Neural cell (in vitro differentiated cells): ENCODE data around the gene CLSTN3. TPM values are rescaled to one million over a fixed set of nuclear protein-coding genes. Genes with fewer than 3 reads are reported as not detected.

Source experiments
- H2AFZ ChIP-seq: fragments of 200-600, 300-800 bp; sonication (generic), shearing (Covaris generic); 2 replicates; pipeline ENCODE4 v1.6.0; 2014; ENCODE audit warnings: low read depth, mild to moderate bottlenecking, antibody characterized with exemption, low read length, moderate library complexity
- H3F3A ChIP-seq: fragments of 200-600 bp; shearing (Covaris generic); 2 replicates; pipeline ENCODE4 v1.6.1; 2016; ENCODE audit warnings: mild to moderate bottlenecking, moderate library complexity, mixed read lengths, antibody characterized with exemption, low read length; ENCODE audit not compliant: insufficient read depth, poor library complexity, severe bottlenecking
- H3K27ac ChIP-seq: fragments of 200-600, 300-800 bp; sonication (generic), shearing (Covaris generic); 2 replicates; pipeline ENCODE4 v1.5.1; 2014; ENCODE audit warnings: mild to moderate bottlenecking, low read length, moderate library complexity
- H3K27me3 ChIP-seq: fragments of 300-800, 200-600 bp; sonication (generic), shearing (Covaris generic); 2 replicates; pipeline ENCODE4 v1.6.0; 2014; ENCODE audit warnings: mild to moderate bottlenecking, low read depth, low read length, moderate library complexity; ENCODE audit not compliant: insufficient read depth
- H3K36me3 ChIP-seq: fragments of 300-800, 200-600 bp; sonication (generic), shearing (Covaris generic); 2 replicates; pipeline ENCODE4 v1.5.1; 2014; ENCODE audit warnings: mild to moderate bottlenecking, antibody characterized with exemption, low read length, moderate library complexity; ENCODE audit not compliant: insufficient read depth
- H3K4me2 ChIP-seq: fragments of 300-800, 200-600 bp; sonication (generic), shearing (Covaris generic); 2 replicates; pipeline ENCODE4 v1.6.0; 2014; ENCODE audit warnings: mild to moderate bottlenecking, low read length
- H3K4me3 ChIP-seq: fragments of 300-800, 200-600 bp; sonication (generic), shearing (Covaris generic); 2 replicates; pipeline ENCODE4 v1.5.1; 2014; ENCODE audit warnings: mild to moderate bottlenecking, low read length, moderate library complexity
- H3K79me2 ChIP-seq: fragments of 200-600 bp; shearing (Covaris generic); replicated peaks from 2 replicates; pipeline ENCODE4 v1.6.0; 2014; ENCODE audit warnings: mild to moderate bottlenecking, low read length, moderate library complexity; ENCODE audit not compliant: insufficient read depth
- H3K9ac ChIP-seq: fragments of 300-800, 200-600 bp; sonication (generic), shearing (Covaris generic); 2 replicates; pipeline ENCODE4 v1.6.1; 2016; ENCODE audit warnings: mild to moderate bottlenecking, low read length, mixed read lengths
- H3K9me2 ChIP-seq: fragments of 200-600 bp; shearing (Covaris generic); 2 replicates; pipeline ENCODE4 v1.6.1; 2016; ENCODE audit warnings: mild to moderate bottlenecking, low read length, mixed read lengths; ENCODE audit not compliant: insufficient read depth
- H3K9me3 ChIP-seq: fragments of 200-600, 300-800 bp; sonication (generic), shearing (Covaris generic); 2 replicates; pipeline ENCODE4 v1.6.1; 2016; ENCODE audit warnings: mild to moderate bottlenecking, mixed run types, low read length, moderate library complexity, mixed read lengths
- H4K20me1 ChIP-seq: fragments of 200-600 bp; shearing (Covaris generic); 2 replicates; pipeline ENCODE4 v1.6.1; 2016; ENCODE audit warnings: mild to moderate bottlenecking, mixed run types; ENCODE audit not compliant: insufficient read depth
- CTCF ChIP-seq: fragments of 450-650 bp; IDR thresholded peaks from 2 replicates; pipeline ENCODE4 v1.5.1; 2014; ENCODE audit warnings: antibody characterized with exemption, mild to moderate bottlenecking, moderate library complexity; ENCODE audit not compliant: poor library complexity, severe bottlenecking
- EP300 ChIP-seq: fragments of 450-650 bp; conservative IDR thresholded peaks from 2 replicates; pipeline ENCODE4 v1.6.1; 2014; ENCODE audit warnings: antibody characterized with exemption, mild to moderate bottlenecking, moderate library complexity; ENCODE audit not compliant: poor library complexity, severe bottlenecking
- EZH2 ChIP-seq: fragments of 200-600, 300-800 bp; shearing (Covaris generic), sonication (generic); IDR thresholded peaks from 2 replicates; pipeline ENCODE4 v1.6.1; 2014; ENCODE audit warnings: antibody characterized with exemption, low read length, borderline replicate concordance, mild to moderate bottlenecking; ENCODE audit not compliant: insufficient read depth, poor library complexity, severe bottlenecking
- MXI1 ChIP-seq: fragments of 450-650 bp; conservative IDR thresholded peaks from 2 replicates; pipeline ENCODE4 v1.6.1; 2014; ENCODE audit warnings: antibody characterized with exemption, mild to moderate bottlenecking; ENCODE audit not compliant: poor library complexity, severe bottlenecking
- POLR2AphosphoS5 ChIP-seq: IDR thresholded peaks from 2 replicates; pipeline ENCODE4 v1.6.1; 2012
- RAD21 ChIP-seq: fragments of 450-650 bp; conservative IDR thresholded peaks from 2 replicates; pipeline ENCODE4 v1.6.1; 2014; ENCODE audit warnings: antibody characterized with exemption, mild to moderate bottlenecking, moderate library complexity
- REST ChIP-seq: IDR thresholded peaks from 2 replicates; pipeline ENCODE4 v1.6.1; 2012; ENCODE audit warnings: borderline replicate concordance
- SMC3 ChIP-seq: fragments of 450-650 bp; conservative IDR thresholded peaks from 2 replicates; pipeline ENCODE4 v1.6.1; 2014; ENCODE audit warnings: antibody characterized with exemption, mild to moderate bottlenecking, moderate library complexity; ENCODE audit not compliant: poor library complexity
- TAF1 ChIP-seq: IDR thresholded peaks from 2 replicates; pipeline ENCODE4 v1.6.1; 2012; ENCODE audit warnings: low read depth
- polyA plus RNA-seq: library from polyadenylated mRNA; depleted of rRNA; stranded (reverse); fragments of >200 nt; gene quantifications from 2 replicates; pipeline ENCODE4 v1.2.3, GENCODE V29; 2014

CLSTN3 gene
- polyA plus RNA-seq, 1 donor from 2014 or later, result 61.0 TPM

GRCh38 chr12:7137908-7138307 lies 7.7 kb downstream of the CLSTN3 start:
- no peak overlapping the region for H3K27ac ChIP-seq
- no peak overlapping the region for H3K4me2 ChIP-seq
- H4K20me1 ChIP-seq, result no peaks in the 10 kb centered on the region
- H3K9me2 ChIP-seq, result no peaks in the 10 kb centered on the region
- H3K36me3 ChIP-seq, result peaks cover 17% of the 10 kb centered on the region
- no peak overlapping the region for H2AFZ ChIP-seq
- H3K4me3 ChIP-seq, result no peak overlapping the region
- no peaks in the 10 kb centered on the region for H3K9me3 ChIP-seq
- H3K27me3 ChIP-seq, result no peaks in the 10 kb centered on the region
- no peak overlapping the region for H3K9ac ChIP-seq
- TF ChIP-seq EZH2 (no peak), SMC3 (no peak), REST (no peak)
- H3K79me2 ChIP-seq, result peaks cover under 1% of the 10 kb centered on the region
- H3F3A ChIP-seq, result no peaks in the 10 kb centered on the region

- Histone ChIP-seq H3K79me2 (no peaks in the 10 kb centered on the region), H3K27me3 (no peaks in the 10 kb centered on the region), H3K4me3 (no peak overlapping the region), H3F3A (no peaks in the 10 kb centered on the region), H3K27ac (no peak overlapping the region), H3K9ac (no peak overlapping the region), H4K20me1 (no peaks in the 10 kb centered on the region), H3K36me3 (peaks cover 17% of the 10 kb centered on the region), H3K9me2 (no peaks in the 10 kb centered on the region), H3K9me3 (no peaks in the 10 kb centered on the region), H2AFZ (no peak overlapping the region), H3K4me2 (no peak overlapping the region)
- no peak for TF ChIP-seq RAD21
- no peak for TF ChIP-seq CTCF
- TF ChIP-seq SMC3, result no peak
- no peak for TF ChIP-seq MXI1
- no peak for TF ChIP-seq EP300
- TF ChIP-seq TAF1, result no peak
- TF ChIP-seq REST, result no peak
- TF ChIP-seq EZH2, result no peak
- no peak for TF ChIP-seq POLR2AphosphoS5
Measured at GRCh38 chr12:7139200-7139599, 9.0 kb downstream of the CLSTN3 start.
